ENCODE results near the gene RAB14. TPM values are rescaled to one million over a fixed set of nuclear protein-coding genes. Genes with fewer than 3 reads are reported as not detected.

RAB14 gene
- polyA plus RNA-seq, 1 of the 3 experiments (the other 2 are of a cell fraction), result 17.4 TPM

DNA sequence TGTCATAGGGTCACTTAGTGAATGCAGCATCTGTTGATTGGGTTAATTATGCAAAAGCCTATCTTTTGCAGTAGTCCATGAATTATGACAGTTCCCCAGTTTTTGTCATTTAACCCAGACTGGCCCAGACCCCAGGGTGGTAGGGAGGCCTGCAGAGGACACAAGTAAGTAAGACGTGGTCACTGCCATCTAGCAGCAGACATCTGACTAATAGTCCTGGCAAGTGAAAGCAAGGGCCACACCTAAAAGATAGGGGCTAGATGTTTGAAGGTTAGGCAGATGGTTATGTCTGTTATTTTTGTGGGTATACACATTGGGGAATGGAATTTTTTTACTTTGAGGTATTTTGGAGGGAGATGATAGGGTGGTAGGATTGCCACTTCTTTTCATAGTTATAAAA, 48.0 kb downstream of the RAB14 start:
- Histone ChIP-seq H3K9ac (no peak overlapping the region), H3K36me3 (replicated peaks in 1 of 2; ENCODE audit: control insufficient read depth in 1 of 2, insufficient read depth in 2 of 2, low read length in 1 of 2) (peaks cover 39 to 45% of the 10 kb centered on the region in 2 experiments), H3K79me2 (ENCODE audit: insufficient read depth) (no peaks in the 10 kb centered on the region), H3K9me3 (no peaks in the 10 kb centered on the region), H3K4me1 (ENCODE audit: control insufficient read depth in 1 of 2, insufficient read depth in 2 of 2, low read depth in 1 of 2, low read length in 1 of 2) (peaks cover 0 to 6% of the 10 kb centered on the region in 2 experiments; a peak in 2 of 4 replicates), H3F3A (replicated peaks; ENCODE audit: insufficient read depth) (peaks cover 23% of the 10 kb centered on the region), H2AFZ (ENCODE audit: low read depth) (no peak overlapping the region), H4K20me1 (ENCODE audit: insufficient read depth) (no peaks in the 10 kb centered on the region; the same call in 1 of the 2 replicates), H3K4me3 (ENCODE audit: low read depth in 2 of 2, low read length in 1 of 2) (no peak overlapping the region), H3K27me3 (ENCODE audit: insufficient read depth) (no peaks in the 10 kb centered on the region), H3K27ac (ENCODE audit: low read depth in 2 of 2, low read length in 1 of 2) (no peak overlapping the region), H3K9me2 (no peaks in the 10 kb centered on the region), H3K4me2 (no peak overlapping the region)
- ChIA-PET POLR2A (no interaction called here), CTCF (interaction anchor here (1.2 kb wide), 1 partner anchor 168 kb away, joined by 4 read pairs; no protein-coding TSS in a partner anchor)
- TF ChIP-seq CHD2 (IDR thresholded peaks at IDR 0.05; ENCODE audit: low read length, partially characterized antibody) (no peak), TCF12 (IDR thresholded peaks at IDR 0.05) (no peak), RXRA (IDR thresholded peaks at IDR 0.05; ENCODE audit: borderline replicate concordance, low read depth) (no peak), SIN3A (IDR thresholded peaks at IDR 0.05; ENCODE audit: borderline replicate concordance, low read depth, low read length) (no peak), EZH2phosphoT487 (IDR thresholded peaks at IDR 0.05; ENCODE audit: borderline replicate concordance, low read depth) (no peak), GATA2 (CRISPR knock-in tag; IDR thresholded peaks at IDR 0.05) (no peak), YY1 (IDR thresholded peaks at IDR 0.05; ENCODE audit: low read depth) (no peak), RAD21 (IDR thresholded peaks at IDR 0.05; ENCODE audit: low read length) (no peak), GABPA (IDR thresholded peaks at IDR 0.05; ENCODE audit: low read depth) (no peak), ELF1 (IDR thresholded peaks at IDR 0.05) (no peak), FOXJ3 (CRISPR knock-in tag; IDR thresholded peaks at IDR 0.05) (no peak), SMC3 (IDR thresholded peaks at IDR 0.05; ENCODE audit: low read depth, low read length) (no peak), RFX5 (IDR thresholded peaks at IDR 0.05; ENCODE audit: low read length) (no peak), TEAD4 (IDR thresholded peaks at IDR 0.05; ENCODE audit: borderline replicate concordance, insufficient read depth) (no peak)
- TF ChIP-seq, protein P1, sequence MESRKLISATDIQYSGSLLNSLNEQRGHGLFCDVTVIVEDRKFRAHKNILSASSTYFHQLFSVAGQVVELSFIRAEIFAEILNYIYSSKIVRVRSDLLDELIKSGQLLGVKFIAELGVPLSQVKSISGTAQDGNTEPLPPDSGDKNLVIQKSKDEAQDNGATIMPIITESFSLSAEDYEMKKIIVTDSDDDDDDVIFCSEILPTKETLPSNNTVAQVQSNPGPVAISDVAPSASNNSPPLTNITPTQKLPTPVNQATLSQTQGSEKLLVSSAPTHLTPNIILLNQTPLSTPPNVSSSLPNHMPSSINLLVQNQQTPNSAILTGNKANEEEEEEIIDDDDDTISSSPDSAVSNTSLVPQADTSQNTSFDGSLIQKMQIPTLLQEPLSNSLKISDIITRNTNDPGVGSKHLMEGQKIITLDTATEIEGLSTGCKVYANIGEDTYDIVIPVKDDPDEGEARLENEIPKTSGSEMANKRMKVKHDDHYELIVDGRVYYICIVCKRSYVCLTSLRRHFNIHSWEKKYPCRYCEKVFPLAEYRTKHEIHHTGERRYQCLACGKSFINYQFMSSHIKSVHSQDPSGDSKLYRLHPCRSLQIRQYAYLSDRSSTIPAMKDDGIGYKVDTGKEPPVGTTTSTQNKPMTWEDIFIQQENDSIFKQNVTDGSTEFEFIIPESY (IDR thresholded peaks at IDR 0.05; ENCODE audit: borderline replicate concordance, low read depth), result no peak
- TF ChIP-seq, protein P2, sequence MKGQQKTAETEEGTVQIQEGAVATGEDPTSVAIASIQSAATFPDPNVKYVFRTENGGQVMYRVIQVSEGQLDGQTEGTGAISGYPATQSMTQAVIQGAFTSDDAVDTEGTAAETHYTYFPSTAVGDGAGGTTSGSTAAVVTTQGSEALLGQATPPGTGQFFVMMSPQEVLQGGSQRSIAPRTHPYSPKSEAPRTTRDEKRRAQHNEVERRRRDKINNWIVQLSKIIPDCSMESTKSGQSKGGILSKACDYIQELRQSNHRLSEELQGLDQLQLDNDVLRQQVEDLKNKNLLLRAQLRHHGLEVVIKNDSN (IDR thresholded peaks at IDR 0.05; ENCODE audit: borderline replicate concordance, low read depth), result no peak
- TF ChIP-seq, protein P3, sequence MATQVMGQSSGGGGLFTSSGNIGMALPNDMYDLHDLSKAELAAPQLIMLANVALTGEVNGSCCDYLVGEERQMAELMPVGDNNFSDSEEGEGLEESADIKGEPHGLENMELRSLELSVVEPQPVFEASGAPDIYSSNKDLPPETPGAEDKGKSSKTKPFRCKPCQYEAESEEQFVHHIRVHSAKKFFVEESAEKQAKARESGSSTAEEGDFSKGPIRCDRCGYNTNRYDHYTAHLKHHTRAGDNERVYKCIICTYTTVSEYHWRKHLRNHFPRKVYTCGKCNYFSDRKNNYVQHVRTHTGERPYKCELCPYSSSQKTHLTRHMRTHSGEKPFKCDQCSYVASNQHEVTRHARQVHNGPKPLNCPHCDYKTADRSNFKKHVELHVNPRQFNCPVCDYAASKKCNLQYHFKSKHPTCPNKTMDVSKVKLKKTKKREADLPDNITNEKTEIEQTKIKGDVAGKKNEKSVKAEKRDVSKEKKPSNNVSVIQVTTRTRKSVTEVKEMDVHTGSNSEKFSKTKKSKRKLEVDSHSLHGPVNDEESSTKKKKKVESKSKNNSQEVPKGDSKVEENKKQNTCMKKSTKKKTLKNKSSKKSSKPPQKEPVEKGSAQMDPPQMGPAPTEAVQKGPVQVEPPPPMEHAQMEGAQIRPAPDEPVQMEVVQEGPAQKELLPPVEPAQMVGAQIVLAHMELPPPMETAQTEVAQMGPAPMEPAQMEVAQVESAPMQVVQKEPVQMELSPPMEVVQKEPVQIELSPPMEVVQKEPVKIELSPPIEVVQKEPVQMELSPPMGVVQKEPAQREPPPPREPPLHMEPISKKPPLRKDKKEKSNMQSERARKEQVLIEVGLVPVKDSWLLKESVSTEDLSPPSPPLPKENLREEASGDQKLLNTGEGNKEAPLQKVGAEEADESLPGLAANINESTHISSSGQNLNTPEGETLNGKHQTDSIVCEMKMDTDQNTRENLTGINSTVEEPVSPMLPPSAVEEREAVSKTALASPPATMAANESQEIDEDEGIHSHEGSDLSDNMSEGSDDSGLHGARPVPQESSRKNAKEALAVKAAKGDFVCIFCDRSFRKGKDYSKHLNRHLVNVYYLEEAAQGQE (IDR thresholded peaks at IDR 0.05; ENCODE audit: low read depth, low read length), result no peak
- 86% methylated on average over 1 of the region's 1 CpG for WGBS (ENCODE audit: low lambda C conversion rate)
- no peak for DNase-seq

Measured in SK-N-SH (cell line).